Skeletal muscle satellite cell (primary cell): ENCODE results near the gene DDX24.

Source experiments
- H3K27me3 ChIP-seq: 2 replicates; pipeline ENCODE4 v1.7.0; 2013; ENCODE audit warnings: low read length; ENCODE audit not compliant: control insufficient read depth, insufficient read depth
- H3K36me3 ChIP-seq: 2 replicates; pipeline ENCODE4 v1.7.0; 2013; ENCODE audit warnings: mild to moderate bottlenecking, control low read depth, low read length; ENCODE audit not compliant: insufficient read depth
- H3K4me1 ChIP-seq: 2 replicates; pipeline ENCODE4 v1.7.0; 2013; ENCODE audit warnings: low read length; ENCODE audit not compliant: control insufficient read depth, insufficient read depth
- H3K4me2 ChIP-seq: 2 replicates; pipeline ENCODE4 v1.7.0; 2013; ENCODE audit warnings: mild to moderate bottlenecking, low read length
- H3K4me3 ChIP-seq: 2 replicates; pipeline ENCODE4 v1.7.0; 2013; ENCODE audit warnings: low read length
- H3K9ac ChIP-seq: 2 replicates; pipeline ENCODE4 v1.7.0; 2013; ENCODE audit warnings: mild to moderate bottlenecking, low read depth, low read length, moderate library complexity
- H3K9me3 ChIP-seq: replicated peaks from 2 replicates; pipeline ENCODE4 v1.7.0; 2013; ENCODE audit warnings: mild to moderate bottlenecking, control low read depth, low read length

Gene DDX24

DNA sequence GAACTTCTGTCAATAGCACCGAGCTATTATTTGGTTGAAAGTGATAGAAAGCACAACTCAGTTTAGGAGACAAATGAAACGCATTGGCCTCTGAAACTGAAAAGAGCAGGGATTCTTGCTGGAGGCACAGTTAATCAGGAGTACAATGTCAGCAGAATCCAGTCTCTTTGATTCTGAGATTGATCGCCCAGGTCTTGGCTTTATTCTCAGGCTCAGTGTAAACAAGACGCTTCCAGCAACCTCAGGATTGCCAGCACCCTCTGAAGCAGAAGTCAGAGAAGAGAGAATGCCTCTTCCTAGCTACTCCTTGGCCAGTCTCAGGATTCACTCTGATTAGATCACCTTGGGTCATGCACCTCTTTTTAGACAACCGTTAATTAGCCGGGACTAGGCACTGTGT lies 66.6 kb downstream of the DDX24 start:
- Histone ChIP-seq H3K9ac (no peak overlapping the region), H3K4me2 (no peak overlapping the region), H3K4me1 (no peaks in the 10 kb centered on the region), H3K36me3 (no peaks in the 10 kb centered on the region), H3K9me3 (no peaks in the 10 kb centered on the region), H3K4me3 (no peak overlapping the region), H3K27me3 (peaks cover 42% of the 10 kb centered on the region)

DNA sequence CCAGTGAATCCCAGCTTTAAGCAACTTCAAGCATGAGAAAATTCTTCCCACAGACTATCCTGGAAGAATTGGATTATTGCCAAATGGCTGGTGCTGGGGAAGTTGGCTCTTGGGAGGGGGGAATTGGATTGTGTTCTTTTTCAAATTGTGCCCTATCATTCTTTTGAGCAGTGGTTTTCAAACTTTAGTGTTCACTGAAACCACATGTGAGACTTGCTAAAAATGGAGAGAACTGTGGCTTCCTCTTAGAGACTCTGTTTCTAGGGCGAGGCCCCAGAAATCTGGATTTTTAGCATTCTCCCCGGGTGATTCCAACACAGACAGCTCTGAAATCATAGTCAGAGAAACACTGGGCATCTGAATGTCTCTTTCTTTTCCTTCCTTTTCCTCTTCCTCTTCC lies 69.2 kb downstream of the DDX24 start:
- H3K4me2 ChIP-seq = no peak overlapping the region
- no peaks in the 10 kb centered on the region for H3K9me3 ChIP-seq
- peaks cover 27% of the 10 kb centered on the region for H3K27me3 ChIP-seq
- H3K9ac ChIP-seq = no peak overlapping the region
- no peak overlapping the region for H3K4me3 ChIP-seq
- no peaks in the 10 kb centered on the region for H3K36me3 ChIP-seq
- no peaks in the 10 kb centered on the region for H3K4me1 ChIP-seq

DNA sequence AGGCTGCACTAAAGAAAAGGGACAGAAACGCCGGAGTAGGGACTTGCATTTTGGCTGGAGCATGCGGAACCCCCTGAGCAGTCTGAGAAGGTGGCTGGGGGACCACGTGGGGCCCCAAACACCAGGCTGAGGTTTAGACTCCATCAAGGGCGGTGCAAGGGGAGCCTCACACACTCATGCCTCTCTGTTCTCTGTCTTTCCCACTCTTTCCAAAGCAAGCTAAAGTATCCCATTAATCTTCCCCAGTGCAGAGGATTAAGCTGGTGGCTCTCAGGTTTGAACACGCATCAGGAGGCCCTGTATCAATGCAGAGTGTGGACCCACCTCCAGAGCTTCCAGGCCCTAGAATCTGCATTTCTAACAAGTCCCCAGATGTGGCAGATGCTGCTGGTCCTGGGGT lies 70.4 kb downstream of the DDX24 start:
- H3K4me2 ChIP-seq = no peak overlapping the region
- H3K36me3 ChIP-seq = no peaks in the 10 kb centered on the region
- no peaks in the 10 kb centered on the region for H3K9me3 ChIP-seq
- H3K9ac ChIP-seq = no peak overlapping the region
- no peaks in the 10 kb centered on the region for H3K4me1 ChIP-seq
- peaks cover 16% of the 10 kb centered on the region for H3K27me3 ChIP-seq
- H3K4me3 ChIP-seq = no peak overlapping the region

DNA sequence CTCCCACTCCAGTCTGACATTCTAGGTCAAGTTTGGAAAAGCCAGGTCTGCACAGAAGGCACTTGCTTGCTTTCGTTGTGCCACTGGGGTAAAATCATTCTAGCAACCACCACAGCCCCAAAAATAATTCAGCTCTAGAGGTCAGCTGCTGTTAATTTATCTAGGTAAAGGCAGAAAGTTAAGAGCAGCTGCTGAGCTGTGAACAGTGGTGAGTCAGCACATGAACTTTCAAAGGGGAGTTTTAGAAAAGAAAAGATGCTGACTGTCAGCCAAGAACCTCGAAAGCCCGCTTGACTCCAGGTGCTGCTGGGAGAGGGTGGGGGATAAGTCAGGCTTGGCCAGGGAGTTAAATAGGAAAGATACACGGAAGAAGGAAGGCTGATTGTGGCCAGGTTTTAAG lies 71.2 kb downstream of the DDX24 start:
- Histone ChIP-seq H3K9ac (no peak overlapping the region), H3K9me3 (no peaks in the 10 kb centered on the region), H3K27me3 (peaks cover 18% of the 10 kb centered on the region), H3K4me1 (no peaks in the 10 kb centered on the region), H3K36me3 (no peaks in the 10 kb centered on the region), H3K4me3 (no peak overlapping the region), H3K4me2 (no peak overlapping the region)

DNA sequence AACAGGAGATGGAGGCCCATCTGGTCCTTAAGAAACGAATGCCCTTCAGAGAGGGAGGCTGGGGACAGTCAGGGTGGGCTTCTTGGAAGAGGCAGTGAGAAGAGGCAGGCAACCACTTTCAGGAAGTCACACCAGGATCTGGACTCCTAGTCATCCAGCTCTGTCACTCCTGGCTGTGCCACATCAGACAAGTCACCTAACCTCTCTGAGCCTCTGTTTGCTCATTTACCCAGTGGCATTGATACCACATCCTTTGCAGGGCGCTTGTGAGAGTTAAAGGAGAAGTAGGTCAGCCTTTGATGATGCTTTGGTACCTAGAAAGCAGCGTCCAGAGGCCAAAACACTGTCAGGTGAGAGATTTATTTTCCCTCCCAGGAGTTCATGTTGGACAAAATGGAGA lies 72.8 kb downstream of the DDX24 start:
- Histone ChIP-seq H3K9ac (no peak overlapping the region), H3K4me2 (no peak overlapping the region), H3K4me3 (no peak overlapping the region), H3K27me3 (peaks cover 32% of the 10 kb centered on the region), H3K4me1 (no peaks in the 10 kb centered on the region), H3K9me3 (no peaks in the 10 kb centered on the region), H3K36me3 (no peaks in the 10 kb centered on the region)

DNA sequence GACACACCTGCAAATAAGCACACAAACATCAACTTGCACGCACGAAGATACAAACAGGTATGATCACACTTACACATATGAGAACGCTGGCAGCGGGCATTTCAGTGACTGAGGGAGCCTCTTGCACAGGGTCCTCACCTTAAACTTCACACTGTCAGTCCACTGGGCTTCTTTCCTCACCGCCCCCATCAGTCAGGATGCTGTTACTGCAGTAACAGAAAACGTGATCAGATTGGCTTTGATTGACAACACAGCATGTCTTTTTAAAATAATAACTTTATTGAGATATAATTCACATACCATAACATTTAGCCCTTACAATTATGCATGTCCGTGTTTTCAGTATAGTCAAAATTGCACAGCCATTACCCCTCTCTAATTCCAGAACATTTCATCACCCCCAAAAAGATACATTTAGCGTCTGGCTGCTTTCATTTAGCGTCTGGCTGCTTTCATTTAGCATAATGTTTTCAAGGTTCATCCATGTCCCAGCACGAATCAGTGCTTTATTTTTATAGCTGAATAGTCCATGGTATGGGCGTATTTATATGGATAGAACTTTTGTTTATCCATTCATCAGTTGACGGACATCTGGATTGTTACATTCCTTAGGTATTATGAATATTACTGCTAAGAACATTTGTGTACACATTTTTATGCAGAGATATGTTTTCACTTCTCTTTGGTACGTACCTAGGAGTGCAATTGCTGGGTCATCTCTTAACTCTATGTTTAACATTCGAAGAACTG lies 75.5 kb downstream of the DDX24 start:
- no peak overlapping the region for H3K9ac ChIP-seq
- H3K9me3 ChIP-seq = no peaks in the 10 kb centered on the region
- peaks cover 38% of the 10 kb centered on the region for H3K27me3 ChIP-seq
- no peak overlapping the region for H3K4me3 ChIP-seq
- no peaks in the 10 kb centered on the region for H3K36me3 ChIP-seq
- H3K4me1 ChIP-seq = no peaks in the 10 kb centered on the region
- no peak overlapping the region for H3K4me2 ChIP-seq

DNA sequence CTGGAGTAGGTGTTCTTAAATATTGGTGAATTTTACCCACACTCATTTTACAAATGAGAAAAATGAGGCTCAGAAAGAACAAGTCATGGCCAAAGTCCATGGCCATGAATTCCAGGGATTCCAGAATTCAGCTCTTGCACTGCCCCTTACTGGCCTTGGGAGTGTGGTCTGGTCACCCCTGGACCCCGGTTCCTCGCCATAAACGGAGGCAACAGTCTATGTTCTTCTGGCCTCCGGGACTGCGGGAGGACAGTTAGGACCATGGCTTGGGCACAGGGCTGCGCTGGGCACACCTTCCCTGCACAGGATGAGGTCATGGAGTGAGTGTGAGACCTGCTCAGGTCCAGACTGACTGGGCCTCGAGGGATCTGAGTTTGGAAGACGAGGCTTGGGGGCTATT lies 77.0 kb downstream of the DDX24 start:
- Histone ChIP-seq H3K27me3 (peaks cover 38% of the 10 kb centered on the region), H3K4me1 (no peaks in the 10 kb centered on the region), H3K36me3 (no peaks in the 10 kb centered on the region), H3K4me3 (no peak overlapping the region), H3K9ac (no peak overlapping the region), H3K9me3 (no peaks in the 10 kb centered on the region), H3K4me2 (no peak overlapping the region)

DNA sequence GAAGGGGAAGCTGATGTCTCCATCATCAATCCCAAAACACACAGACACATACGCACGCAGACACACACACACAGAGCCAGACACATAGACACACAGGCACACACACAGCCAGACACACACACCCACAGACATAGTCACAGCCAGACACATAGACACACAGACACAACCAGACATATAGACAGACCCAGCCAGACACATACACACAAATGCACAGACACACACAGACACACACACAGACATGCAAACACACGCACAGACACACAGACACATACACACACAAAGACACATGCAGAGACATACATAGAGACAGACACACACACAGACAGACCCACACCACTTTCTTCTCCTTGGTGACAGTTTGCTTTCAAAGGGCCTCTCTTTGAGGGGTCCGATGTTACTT lies 77.6 kb downstream of the DDX24 start:
- no peak overlapping the region for H3K9ac ChIP-seq
- H3K27me3 ChIP-seq = peaks cover 38% of the 10 kb centered on the region
- no peak overlapping the region for H3K4me3 ChIP-seq
- H3K36me3 ChIP-seq = no peaks in the 10 kb centered on the region
- no peaks in the 10 kb centered on the region for H3K9me3 ChIP-seq
- H3K4me1 ChIP-seq = no peaks in the 10 kb centered on the region
- no peak overlapping the region for H3K4me2 ChIP-seq

DNA sequence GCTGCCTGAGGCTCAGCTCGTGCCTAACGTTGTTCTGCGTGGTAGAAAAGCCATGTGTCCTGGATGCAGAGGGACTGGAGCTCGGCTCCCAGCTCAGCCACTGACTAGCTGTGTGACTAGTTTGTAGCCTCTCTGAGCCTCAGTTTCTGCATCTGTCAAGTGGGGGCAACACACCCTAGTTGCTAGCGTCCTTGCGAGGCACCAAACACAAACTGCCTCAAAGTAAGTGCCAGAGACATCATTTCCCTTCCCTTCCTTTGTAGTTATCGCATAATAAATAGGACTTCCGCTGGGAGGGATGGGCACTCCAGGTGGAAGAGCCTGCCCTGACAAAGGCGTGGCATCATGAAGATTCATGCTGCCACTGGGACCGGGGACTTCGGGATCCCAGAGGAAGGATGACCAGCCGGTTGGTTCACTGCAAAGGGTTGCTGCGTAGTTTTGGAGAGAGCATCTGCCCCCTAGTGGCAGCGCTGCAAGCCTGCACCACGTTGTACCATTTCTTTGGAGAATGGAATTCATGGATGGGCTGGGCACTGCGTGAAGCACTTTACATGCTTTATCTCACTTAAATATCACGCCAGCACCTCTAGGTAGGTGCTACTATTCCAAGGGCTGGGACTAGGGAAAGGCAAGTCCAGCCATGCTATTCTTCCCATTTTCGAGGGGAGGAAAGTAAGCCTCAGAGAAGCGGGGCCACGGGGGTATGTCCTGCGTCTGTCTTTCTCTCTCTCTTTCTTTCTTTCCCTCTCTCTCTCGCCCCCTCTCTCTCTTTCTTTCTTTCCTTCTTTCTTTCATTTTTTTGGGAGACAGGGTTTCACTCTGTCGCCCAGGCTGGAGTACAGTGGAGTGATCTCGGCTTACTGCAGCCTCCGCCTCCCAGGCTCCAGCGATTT lies 79.3 kb downstream of the DDX24 start:
- H3K9me3 ChIP-seq = no peaks in the 10 kb centered on the region
- H3K9ac ChIP-seq = no peak overlapping the region
- H3K27me3 ChIP-seq = peaks cover 40% of the 10 kb centered on the region
- no peaks in the 10 kb centered on the region for H3K36me3 ChIP-seq
- H3K4me2 ChIP-seq = no peak overlapping the region
- no peaks in the 10 kb centered on the region for H3K4me1 ChIP-seq
- no peak overlapping the region for H3K4me3 ChIP-seq

DNA sequence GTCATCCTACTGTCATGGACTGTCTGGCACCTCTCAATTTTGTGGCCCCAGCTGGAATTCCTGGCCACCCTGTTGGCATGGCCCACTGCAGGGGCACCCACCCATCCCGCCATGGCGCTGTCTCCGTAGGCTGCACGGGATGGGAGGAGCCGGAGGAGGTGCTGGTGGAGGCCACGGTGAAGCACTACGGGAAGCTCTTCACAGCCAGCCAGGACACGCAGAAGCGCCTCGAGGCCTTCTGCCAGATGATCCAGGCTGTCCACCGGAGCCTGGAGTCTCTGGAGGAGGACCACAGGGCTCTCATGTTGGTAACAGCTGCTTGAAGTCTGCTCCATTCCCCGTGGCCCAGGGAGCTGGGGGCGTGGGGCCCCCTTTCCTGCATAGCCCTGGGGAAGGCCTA lies 80.0 kb downstream of the DDX24 start:
- Histone ChIP-seq H3K36me3 (no peaks in the 10 kb centered on the region), H3K9me3 (no peaks in the 10 kb centered on the region), H3K27me3 (peaks cover 40% of the 10 kb centered on the region), H3K4me2 (no peak overlapping the region), H3K4me3 (no peak overlapping the region), H3K4me1 (no peaks in the 10 kb centered on the region), H3K9ac (no peak overlapping the region)

DNA sequence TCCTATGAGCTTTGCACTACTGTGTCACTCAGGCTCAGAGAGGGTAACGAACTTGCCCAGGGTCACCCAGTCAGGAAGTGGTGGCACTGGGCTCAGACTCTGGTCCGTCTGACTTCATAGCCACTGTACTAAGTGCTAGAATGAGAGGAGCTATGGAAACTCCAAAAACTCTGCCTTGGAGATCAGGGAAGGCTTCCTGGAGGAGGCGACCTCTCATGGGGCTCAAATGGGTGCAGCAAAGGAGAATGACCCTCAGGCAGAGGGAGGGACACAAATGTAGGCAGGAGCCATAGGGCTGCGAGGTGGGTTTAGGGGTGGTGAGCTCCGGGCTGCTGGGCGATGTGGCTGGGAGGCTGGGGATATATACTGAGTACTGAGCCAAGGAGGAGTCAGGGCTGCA lies 80.7 kb downstream of the DDX24 start:
- Histone ChIP-seq H3K4me2 (no peak overlapping the region), H3K27me3 (peaks cover 38% of the 10 kb centered on the region), H3K4me1 (peaks cover 7% of the 10 kb centered on the region), H3K9me3 (no peaks in the 10 kb centered on the region), H3K9ac (no peak overlapping the region), H3K4me3 (no peak overlapping the region), H3K36me3 (no peaks in the 10 kb centered on the region)

DNA sequence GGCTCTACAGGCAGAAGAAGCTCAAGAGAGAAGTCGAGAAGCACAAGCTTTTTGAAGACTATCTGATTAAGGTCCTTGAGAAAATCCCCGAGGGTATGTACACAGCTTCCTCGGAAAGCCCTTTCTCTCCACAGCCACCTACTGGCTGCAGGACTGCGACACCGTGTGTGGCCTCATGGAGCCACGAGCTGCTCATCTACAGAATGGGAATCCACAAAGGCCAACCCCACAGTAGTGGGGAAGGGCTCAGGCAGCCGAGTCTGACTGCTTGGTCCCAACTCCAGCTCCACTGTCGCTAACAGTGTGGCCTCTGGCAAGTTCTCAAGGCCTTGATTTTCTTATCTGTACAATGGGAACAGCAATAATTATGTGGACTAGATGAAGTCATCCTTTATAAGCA lies 81.4 kb downstream of the DDX24 start:
- H3K4me2 ChIP-seq = no peak overlapping the region
- peaks cover 14% of the 10 kb centered on the region for H3K4me1 ChIP-seq
- peaks cover 31% of the 10 kb centered on the region for H3K27me3 ChIP-seq
- no peaks in the 10 kb centered on the region for H3K9me3 ChIP-seq
- H3K4me3 ChIP-seq = no peak overlapping the region
- no peaks in the 10 kb centered on the region for H3K36me3 ChIP-seq
- H3K9ac ChIP-seq = no peak overlapping the region
